HepG2 (cell line): ENCODE data around the gene OSER1. TPM values are rescaled to one million over a fixed set of nuclear protein-coding genes. Genes with fewer than 3 reads are reported as not detected.

Experiments used
- FUBP1 ChIP-seq: sonication (generic); formaldehyde crosslinking; IDR thresholded peaks from 2 replicates; pipeline ENCODE4 v1.5.1; 2020; ENCODE audit warnings: missing genetic modification reagents, mild to moderate bottlenecking, borderline replicate concordance
- HNF1B ChIP-seq: sonication (generic); formaldehyde crosslinking; IDR thresholded peaks from 2 replicates; pipeline ENCODE4 v1.5.1; 2020; ENCODE audit warnings: mild to moderate bottlenecking, moderate library complexity, missing genetic modification reagents
- RBM22 ChIP-seq: fragments of 200-400 bp; formaldehyde crosslinking; optimal IDR thresholded peaks from 2 replicates; pipeline ENCODE3; 2017; ENCODE audit warnings: mild to moderate bottlenecking, low read length, moderate library complexity
- U2AF2 ChIP-seq: fragments of 200-400 bp; formaldehyde crosslinking; IDR thresholded peaks from 2 replicates; pipeline ENCODE4 v1.6.1; 2017; ENCODE audit warnings: low read depth, mild to moderate bottlenecking, low read length
- ZNF510 ChIP-seq: sonication (generic); formaldehyde crosslinking; IDR thresholded peaks from 2 replicates; pipeline ENCODE4 v1.4.0; 2020; ENCODE audit warnings: low read depth, mild to moderate bottlenecking, missing genetic modification reagents
- polyA plus RNA-seq, 8 experiments: library from polyadenylated mRNA; depleted of rRNA in 3 of 8; stranded (reverse) in 7 of 8; unstranded in 1 of 8; fragments of >200 nt; fragmentation: Illumina TruSeq in 4 of 8; extraction: Trizol in 4 of 8; gene quantifications; 2 replicates each; pipeline versions ENCODE4 v1.2.1 to v1.2.3, GENCODE V29; 2011 to 2016; ENCODE audit warnings: low read depth in 4 of 8, missing spikeins in 1 of 8, mixed read lengths in 1 of 8; ENCODE audit not compliant: insufficient read depth in 1 of 8
- total RNA-seq, 5 experiments: library from RNA; depleted of rRNA; stranded (reverse); fragments of >200 nt; fragmentation: Illumina TruSeq; extraction: Trizol; gene quantifications; 2 replicates each; pipeline ENCODE4 v1.2.3, GENCODE V29; 2016; ENCODE audit warnings: low read depth in 1 of 5
- TF ChIP-seq, protein P1 (sequence below): sonication (generic); formaldehyde crosslinking; IDR thresholded peaks from 2 replicates; pipeline ENCODE4 v1.8.0; 2022; ENCODE audit warnings: missing genetic modification reagents, mild to moderate bottlenecking, borderline replicate concordance
- TF ChIP-seq, protein P2 (sequence below): sonication (generic); formaldehyde crosslinking; conservative IDR thresholded peaks from 2 replicates; pipeline ENCODE4 v1.8.0; 2022; ENCODE audit warnings: mild to moderate bottlenecking, moderate library complexity, missing genetic modification reagents
- TF ChIP-seq, protein P3 (sequence below): IDR thresholded peaks from 2 replicates; pipeline ENCODE4 v1.6.1; 2016; ENCODE audit warnings: low read depth, control low read depth

Gene OSER1
- total and polyA plus RNA-seq, 2 of the 13 experiments (the other 11 are each of a cell fraction or from before 2014, with no cell fraction given) = 71.2 to 71.5 TPM

DNA sequence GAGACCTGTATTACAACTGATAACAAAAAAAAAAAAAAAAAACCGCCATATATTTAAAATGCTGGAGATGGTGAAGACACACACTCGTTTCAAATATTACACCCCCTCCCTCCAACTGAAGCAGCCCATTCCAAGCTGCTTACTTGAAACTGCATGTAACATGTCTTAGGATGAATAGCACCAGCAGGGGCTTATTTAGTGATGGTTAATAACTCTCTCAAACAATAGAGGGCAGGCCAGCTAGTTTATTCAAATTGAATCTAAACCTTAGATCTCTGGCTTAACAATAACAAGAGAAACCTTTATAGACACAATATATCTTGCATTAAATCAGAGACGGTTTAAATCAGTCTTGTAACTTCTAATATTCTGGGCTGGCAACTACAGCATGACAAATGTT, 14.3 kb downstream of the OSER1 start (continued):
- TF ChIP-seq, protein P1, sequence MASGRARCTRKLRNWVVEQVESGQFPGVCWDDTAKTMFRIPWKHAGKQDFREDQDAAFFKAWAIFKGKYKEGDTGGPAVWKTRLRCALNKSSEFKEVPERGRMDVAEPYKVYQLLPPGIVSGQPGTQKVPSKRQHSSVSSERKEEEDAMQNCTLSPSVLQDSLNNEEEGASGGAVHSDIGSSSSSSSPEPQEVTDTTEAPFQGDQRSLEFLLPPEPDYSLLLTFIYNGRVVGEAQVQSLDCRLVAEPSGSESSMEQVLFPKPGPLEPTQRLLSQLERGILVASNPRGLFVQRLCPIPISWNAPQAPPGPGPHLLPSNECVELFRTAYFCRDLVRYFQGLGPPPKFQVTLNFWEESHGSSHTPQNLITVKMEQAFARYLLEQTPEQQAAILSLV (CRISPR knock-in tag) = no peak
- no peak for TF ChIP-seq RBM22
- TF ChIP-seq FUBP1 = no peak
- TF ChIP-seq U2AF2 = no peak
- TF ChIP-seq ZNF510 (CRISPR knock-in tag) = no peak
- TF ChIP-seq, protein P2, sequence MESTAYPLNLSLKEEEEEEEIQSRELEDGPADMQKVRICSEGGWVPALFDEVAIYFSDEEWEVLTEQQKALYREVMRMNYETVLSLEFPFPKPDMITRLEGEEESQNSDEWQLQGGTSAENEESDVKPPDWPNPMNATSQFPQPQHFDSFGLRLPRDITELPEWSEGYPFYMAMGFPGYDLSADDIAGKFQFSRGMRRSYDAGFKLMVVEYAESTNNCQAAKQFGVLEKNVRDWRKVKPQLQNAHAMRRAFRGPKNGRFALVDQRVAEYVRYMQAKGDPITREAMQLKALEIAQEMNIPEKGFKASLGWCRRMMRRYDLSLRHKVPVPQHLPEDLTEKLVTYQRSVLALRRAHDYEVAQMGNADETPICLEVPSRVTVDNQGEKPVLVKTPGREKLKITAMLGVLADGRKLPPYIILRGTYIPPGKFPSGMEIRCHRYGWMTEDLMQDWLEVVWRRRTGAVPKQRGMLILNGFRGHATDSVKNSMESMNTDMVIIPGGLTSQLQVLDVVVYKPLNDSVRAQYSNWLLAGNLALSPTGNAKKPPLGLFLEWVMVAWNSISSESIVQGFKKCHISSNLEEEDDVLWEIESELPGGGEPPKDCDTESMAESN (CRISPR knock-in tag) = no peak
- no peak for TF ChIP-seq HNF1B (CRISPR knock-in tag)
- TF ChIP-seq, protein P3, sequence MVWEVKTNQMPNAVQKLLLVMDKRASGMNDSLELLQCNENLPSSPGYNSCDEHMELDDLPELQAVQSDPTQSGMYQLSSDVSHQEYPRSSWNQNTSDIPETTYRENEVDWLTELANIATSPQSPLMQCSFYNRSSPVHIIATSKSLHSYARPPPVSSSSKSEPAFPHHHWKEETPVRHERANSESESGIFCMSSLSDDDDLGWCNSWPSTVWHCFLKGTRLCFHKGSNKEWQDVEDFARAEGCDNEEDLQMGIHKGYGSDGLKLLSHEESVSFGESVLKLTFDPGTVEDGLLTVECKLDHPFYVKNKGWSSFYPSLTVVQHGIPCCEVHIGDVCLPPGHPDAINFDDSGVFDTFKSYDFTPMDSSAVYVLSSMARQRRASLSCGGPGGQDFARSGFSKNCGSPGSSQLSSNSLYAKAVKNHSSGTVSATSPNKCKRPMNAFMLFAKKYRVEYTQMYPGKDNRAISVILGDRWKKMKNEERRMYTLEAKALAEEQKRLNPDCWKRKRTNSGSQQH (CRISPR knock-in tag) = no peak
